NOMO-1 (cell line): ENCODE results near the gene ISG15.
"Not testable (repeated sequence)": the region's sequence is repeated elsewhere in the genome, so short reads cannot be mapped to it uniquely, and the experiment has no call there.

Source experiments
- DNase-seq, 2 experiments: peaks; one replicate each; lab custom pipeline; 2025; ENCODE audit not compliant: unreplicated experiment in 2 of 2; lab: John Stamatoyannopoulos, UW

The ISG15 gene

DNA sequence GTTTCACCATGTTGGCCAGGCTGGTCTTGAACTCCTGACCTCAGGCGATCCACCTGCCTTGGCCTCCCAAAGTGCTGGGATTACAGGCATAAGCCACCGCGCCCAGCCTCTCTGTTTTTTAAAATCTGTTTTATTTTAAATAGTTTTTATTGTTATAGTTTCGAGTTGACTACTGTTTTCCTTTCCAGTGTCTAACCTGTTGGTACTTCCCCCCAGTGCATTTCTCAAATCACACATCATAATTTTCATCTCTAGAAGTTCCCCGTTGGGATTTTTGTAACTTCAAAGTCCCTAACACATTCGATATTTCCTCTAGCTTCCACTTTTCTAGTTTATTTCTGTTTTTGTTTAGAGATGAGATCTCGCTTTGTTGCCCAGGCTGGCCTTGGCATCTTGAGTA, 20.9 kb upstream of the ISG15 start:
- no peak for DNase-seq

DNA sequence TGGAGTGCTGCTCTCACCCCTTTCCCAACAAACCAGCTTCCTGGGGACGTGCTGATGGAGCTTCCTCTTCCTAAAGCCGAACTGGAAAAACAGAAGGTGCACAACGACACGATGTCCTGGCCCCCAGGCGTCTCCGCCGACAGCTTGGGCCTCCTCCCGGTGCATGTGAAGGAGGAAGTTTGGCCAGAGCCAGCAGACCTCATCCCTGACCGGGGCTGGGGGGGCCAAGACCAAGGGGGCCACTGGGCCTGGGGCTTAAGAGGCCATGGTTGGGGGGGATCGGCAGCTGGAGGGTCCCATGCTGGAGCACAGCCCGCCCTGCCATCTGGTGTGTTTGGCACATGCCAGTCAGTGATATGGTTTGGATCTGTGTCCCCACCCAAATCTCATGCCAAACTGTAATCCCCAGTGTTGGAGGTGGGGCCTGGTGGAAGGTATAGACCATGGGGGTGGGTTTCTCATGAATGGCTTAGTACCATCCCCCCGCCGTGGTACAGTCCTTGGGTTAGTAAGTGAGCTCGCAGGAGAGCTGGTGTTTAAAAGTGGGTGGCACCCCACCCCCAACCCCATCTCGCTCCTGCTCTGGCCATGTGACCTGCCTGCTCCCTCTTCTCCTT, 19.8 kb upstream of the ISG15 start:
- DNase-seq: no peak

DNA sequence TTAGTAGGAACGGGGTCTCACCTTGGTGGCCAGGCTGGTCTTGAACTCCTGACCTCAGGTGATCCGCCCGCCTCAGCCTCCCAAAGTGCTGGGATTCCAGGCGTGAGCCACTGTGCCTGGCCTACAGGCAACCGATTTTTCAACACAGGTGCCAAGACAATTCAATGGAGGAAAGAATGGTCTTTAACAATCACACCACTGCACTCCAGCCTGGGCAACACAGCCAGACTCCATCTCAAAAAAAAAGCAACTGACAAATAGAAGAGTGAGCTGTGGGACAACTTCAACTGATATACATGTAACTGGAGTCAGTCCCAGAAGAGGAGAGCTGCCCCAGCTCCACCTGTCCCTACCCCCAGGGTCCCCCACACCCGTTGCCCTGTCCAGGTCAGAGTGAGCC, 18.8 kb upstream of the ISG15 start:
- not testable (repeated sequence) for DNase-seq

DNA sequence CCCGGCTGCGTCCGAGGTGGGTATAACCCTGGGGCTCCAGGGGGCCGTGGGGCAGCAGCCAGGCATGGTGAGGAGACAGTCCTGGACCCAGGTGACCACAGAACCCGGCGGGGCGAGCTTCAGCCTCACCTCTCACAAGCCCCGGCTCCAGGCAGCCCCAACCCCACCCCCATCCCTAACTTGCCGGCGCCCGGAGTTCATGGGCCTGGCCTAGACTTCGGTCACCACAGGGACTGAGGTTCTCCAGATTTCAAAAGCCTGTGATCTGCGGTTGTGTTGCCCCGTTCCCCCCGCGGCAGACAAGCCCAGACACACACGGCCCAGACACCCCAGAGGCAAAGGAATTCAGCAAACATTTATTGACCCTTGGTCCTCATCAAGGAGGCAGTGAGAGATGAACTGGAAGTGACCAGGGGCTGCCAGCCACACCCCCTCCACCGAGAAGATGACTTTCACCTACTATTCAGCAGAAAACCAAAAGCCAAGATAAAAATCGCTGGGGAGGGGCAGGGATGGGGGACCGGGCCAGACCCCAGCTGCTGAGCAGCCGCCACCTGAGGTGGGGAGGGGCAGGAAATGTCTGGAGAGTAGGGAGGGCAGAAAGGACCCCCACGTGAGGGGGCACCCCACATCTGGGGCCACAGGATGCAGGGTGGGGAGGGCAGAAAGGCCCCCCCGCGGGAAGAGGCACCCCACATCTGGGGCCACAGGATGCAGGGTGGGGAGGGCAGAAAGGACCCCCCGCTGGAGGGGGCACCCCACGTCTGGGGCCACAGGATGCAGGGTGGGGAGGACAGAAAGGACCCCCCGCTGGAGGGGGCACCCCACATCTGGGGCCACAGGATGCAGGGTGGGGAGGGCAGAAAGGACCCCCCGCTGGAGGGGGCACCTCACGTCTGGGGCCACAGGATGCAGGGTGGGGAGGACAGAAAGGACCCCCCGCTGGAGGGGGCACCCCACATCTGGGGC, 17.3 kb upstream of the ISG15 start:
- DNase-seq: no peak

DNA sequence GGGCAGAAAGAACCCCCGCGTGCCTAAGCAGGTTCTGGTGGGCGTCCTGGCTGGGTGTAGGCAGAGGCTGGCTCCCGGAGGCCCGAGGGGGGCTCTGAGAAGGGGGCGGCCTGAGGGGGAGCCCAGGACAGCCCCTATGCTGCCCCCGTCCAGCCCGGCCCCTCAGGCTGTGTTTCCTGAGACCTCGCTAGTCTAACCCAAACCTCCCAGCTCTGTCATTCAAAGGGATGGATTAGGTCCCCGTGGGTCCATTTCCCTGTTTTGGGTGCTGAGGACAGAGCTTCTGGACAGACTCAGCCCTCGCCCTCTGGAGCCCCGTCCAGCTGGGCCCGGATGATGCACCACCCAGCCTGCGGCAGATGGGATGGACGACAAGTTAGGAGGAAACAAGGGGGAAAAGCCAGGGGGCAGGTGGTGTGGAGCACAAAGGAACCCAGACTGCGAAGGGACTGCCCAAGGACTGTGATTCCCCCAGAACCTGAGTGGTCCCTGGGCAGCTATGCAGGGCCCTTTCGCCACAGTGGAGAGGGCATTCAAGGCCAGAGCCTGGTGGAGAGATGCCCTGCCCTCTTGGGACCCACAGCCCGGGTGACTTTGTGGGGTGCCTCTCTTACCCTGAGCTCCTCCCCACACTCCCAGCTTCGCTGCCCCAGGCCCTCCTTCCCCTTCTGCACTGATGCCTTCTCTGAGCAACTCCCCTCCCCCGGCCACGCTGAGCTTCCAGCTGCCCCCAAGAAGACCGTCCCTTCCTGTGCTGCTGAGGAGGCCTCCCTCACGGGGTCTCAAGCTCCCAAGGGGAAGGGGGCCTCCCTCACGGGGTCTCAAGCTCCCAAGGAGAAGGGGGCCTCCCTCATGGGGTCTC, 16.2 kb upstream of the ISG15 start:
- DNase-seq: no peak

DNA sequence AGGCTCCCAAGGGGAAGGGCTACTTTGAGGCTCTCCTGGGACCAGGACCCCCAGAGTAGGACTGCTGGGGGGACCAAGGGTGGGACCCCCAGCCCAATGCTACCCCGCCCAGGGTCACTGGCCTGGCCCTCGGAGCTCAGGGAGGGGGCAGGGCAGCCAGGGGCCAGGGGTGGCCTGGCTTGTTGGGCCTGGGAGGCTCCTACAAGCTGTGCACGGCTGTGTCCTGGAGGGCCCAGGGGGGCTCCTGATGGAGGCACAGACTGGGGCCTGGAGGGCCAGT, 15.6 kb upstream of the ISG15 start:
- DNase-seq: no peak

DNA sequence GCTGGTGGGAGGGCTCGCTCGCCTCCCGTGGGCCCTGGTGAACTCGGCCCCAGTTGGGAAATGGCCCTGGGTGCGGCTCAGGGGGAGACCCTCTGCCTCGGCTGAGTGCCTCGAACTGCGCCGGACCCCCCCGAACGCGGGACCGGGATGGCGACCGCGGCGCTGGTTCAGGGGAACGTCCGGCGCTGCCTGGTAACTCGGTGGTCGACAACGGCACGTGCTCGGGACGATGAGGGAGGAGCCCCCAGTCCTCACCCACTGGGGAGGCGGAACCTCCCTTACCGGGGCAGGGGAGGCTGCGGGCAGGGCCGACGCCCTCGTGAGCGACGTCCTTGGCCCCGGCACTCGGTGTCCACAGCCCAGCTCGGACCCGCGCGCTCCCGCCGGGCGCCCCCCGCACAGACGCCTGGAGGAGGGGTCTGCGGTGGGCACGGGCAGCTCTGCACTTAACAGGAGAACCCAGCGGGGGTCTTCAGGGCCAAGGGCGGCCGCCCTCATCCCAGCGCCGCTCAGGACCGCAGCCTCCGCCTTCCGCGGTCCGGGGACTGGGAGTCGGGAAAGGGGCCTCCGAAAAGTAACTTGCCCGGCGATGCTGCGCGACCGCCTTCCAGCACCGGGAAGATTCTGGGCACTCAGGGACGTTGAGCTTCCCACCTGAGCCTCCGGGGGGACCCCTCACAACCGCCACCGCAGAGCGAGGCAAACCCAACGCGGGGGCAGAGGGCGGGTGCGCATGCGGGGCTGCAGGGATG, 15.1 kb upstream of the ISG15 start:
- DNase-seq: no peak

DNA sequence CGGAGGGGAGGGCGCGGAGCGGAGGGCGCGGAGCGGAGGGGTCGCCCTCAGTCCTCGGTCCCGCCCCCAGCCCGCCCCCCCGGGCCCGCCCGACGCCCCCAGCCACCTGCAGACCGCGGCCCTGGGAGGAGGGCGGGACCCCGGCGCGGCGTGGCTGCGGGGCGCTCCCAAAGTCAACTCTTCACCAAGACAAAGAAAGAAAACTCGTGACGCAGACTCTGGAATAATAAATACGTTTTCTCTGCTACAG, 14.6 kb upstream of the ISG15 start:
- DNase-seq: no peak

DNA sequence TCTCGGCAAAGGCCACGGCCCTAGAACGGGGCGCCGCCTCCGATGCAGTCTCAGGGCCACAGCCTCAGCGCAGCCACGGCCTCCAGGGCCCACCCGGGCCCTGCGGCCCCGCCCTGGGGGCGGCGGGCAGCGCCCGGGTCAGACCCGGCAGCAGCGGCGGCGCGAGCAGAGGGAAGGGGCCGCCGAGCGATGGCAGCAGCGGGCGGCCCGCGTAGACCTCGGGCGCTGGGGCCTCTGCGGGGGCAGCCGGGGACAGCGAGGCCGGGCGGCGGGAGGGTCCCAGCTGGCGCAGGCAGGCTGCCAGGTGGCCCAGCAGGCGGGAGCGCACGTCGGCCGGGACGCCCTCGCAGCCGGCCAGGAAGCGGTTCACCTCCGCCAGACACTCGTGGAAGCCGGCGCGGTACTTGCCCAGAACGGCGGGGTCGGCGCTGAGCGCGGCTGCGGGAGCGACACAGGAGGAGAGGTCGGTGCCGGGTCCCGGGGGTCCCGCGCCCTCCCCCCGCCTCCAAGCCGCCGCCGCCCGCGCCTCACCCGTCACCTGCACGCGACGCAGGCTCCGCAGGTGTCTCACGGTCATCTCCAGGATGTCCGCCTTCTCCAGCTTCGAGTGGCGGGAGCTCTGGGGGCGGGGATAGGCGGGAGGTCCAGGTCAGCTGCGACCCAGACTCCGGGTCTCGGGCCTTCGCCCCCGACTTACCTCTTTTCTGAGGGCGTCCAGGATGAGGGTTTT, 14.1 kb upstream of the ISG15 start:
- DNase-seq: no peak

DNA sequence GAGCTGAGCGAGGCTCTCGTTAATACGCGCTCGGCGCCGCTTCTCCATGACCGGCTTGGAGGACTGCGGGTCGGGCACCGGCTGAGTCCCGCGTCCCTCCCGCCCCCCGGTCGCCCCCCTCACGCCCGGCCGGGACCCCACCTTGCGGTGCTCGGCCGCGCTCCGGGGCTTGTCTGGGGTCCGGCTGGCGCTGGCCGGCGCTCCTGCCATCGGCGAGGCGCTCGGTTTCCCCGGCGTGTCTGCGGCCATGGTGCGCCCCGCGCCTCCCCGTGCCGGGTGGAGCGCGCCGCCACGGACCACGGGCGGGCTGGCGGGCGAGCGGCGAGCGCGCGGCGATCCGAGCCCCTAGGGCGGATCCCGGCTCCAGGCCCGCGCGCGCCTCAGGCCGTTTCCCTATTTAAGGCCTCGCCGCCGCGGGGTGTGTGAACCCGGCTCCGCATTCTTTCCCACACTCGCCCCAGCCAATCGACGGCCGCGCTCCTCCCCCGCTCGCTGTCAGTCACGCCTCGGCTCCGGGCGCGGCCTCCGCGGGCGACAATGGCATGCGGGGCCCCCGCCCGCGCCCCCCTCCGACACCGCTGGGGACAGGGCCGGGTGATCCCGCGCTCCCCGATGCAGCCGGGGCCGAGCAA, 13.5 kb upstream of the ISG15 start, which contains the start of gene HES4:
HES4 (minus strand) TSS at position 373 of the 632 bp plus-strand sequence; CDS start at position 249, 124 bp downstream.
- peak; percentile 62 to 77 for DNase-seq

DNA sequence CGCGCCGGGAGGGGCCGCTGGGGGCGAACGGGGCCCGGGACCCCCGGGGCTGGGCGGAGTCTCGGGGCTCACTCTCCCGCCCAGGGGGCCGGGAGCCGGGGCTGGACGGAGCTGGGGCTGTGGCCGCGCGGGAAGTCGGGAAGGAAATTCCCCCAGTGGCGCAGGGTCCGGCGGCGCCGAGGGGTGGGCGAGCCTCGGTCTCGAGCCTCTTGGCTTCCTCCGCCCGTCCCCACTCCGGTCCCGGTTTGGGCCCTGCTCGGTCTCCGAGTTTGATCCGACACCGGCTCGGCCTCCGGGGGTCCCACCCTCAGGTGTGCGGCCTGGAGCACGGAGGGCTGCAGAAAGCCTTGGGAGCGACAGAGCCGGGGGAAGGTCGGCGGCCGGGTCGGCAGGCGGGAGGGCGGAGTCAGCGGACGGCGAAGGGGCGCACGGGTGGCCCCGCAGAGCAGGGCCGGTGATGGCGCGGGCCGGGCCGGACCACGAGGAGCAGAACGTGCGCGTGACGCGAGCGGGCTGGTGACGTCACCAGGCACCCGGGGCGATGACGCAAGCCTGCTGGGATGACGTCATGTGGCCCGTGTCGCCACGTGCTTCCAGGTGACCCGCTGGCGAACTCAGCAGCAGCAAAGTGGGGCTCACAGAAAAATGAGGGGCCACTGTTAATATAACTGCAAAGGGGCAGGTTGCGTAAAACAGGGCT, 12.8 kb upstream of the ISG15 start:
- no peak for DNase-seq

DNA sequence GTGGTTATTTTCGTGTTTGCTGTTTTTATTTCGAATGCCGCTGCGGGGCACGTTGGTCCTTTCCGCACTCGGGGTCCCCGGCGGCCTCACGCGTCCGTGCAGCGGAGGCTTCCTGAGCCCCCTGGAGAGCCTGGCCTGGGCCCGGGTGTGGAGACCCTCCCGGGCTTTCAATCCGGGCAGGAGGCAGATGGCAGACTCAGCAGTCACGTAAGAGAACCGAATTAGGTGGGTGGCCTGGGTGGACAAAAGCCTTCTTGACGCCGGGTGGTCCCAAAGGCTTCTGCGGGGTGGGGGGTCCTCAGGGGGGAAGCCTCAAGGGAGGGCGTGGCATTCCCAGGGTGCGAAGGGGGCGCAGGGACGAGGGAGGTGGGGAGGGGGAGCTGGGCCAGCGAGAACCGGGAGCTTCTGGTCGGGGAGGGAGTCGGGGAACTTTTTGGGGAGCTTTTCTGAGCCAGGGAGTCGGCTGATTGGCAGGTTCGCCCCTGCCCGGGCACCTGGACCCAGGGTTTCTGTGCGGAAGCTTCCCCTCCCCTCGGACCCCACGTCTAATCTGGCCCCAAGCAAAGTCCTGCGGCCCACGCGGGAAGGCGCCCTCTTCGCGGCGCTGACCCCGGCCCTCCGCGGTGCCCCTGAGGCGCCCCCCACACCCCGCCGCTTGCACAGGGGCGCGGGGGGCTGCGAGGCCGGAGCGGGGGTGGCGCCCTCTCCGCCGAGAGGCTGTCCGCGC, 12.1 kb upstream of the ISG15 start:
- no peak for DNase-seq

DNA sequence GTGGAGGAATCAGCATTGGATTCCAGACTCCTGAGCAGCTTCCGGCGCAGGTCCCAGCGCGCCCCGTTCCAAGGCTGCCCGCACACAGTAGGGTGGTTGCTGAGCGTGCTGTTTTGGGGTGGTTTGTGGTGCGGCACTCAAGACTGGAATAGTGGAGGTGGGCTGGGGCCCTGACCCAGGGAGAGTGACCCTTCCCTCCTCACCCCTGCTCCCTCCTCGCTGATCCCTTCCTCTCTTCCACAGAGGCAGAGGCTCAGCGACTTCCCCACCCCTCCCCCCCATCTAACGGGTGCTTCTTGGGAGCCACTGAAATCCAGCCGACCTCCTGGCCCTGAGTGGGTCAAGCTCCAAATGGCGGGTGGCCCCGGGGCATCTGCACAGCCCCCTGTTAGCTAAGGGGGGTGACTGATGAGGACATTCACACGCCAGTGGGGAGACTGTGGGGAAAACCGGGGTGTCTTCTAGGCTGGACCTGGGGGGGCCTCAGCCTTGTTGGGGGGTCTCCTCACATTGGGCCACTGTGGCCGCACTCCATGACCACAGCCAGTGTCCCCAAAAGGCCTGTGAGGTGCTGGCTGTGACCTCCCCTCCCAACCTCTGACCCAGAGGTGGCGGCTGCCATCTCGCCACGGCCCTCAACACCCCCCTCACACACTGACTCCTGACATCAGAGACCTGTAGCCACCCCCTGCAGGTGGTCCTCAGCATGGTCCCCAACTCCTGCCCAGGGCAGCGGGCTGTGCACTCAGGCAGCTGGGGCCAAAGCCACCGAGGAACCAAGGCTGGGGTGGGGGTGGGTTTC, 9.5 kb upstream of the ISG15 start:
- no peak for DNase-seq

DNA sequence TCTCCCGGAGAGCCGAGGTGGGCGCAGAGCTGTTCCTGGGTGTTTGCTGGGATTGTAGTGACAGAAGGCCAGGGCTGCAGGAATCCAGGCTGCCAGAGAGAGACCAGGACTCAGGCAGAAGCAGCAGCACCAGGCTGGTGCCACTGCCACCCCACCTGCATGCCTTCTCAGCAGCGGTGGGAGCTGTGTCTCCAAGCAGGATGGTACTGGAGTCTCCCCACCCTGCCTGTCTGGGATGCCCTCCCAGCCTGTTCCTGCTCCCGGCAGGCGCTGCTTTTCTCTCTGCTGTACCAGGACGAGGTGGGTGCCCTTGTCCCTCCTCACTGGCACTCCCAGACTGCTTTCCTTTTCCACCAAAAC, 8.9 kb upstream of the ISG15 start:
- DNase-seq: no peak

DNA sequence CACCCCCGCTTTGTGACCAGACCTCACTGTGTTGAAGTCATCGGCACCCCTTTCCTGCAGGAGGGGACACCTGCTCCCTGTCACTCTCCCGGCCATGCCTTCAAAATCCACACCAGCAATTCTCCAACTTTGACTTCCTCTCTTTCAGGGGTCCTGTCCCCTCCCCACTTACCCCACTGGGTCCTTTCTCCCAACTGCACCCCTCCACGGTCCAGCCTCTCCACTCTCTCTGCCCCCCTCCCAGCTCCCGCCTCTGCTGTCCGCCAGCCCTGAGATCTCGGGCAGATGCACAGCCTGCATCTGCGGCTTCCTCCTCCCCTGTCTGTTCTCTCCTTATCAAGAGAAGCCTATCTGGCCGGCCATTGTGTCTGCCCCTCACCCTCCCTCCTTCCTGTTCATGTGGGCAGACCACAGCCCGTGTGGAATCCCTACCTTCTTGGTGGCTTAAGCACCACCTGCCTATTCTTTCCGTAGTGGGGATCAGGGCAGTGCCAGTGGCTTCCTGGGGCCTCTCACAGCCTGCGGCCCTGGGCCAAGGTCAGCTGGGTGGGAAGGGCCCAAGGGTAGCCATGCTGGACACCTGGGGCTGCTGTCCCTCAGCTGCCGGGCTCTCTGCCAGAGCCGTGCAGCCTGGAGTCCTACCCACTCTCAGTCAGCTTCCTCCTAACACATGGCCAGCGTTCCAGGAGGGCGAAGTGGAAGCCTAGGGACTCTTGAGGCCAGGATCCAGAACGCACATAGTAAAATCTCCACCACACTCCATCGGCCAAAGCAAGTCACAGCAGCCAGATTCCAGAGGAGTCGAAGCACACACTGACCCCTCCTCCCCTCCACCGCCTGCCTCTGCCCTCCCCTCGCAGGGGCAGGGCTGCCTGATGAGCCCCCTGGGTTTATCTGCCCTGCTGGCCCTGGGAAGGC, 8.3 kb upstream of the ISG15 start:
- DNase-seq: no peak

DNA sequence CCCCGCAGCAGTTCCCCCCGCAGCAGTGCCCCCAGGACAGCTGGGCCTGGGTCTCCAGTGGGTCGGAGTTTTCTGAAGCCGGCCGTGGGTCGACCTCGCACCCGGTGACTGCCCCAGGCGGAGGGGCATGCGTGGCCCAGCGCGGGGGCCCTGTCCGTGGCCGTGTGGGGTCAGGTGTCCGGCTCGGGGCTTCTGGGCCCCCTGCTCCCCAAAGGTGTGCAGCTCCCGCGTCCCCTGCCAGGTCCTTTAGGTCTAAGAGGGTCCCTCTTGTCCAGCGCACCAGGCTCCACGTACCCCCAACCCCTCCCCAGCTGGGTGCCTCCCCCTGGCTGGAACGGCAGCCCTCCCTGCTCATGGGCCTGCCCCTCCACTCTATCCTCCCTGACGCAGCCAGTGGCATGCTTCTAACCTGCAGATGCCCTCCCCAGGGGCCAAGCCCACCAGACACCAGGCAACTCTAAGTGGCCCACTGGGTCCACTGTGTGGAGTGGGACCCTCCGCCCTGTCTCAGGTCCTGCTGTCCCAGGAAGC, 7.5 kb upstream of the ISG15 start:
- DNase-seq: no peak
